ENCODE data around the gene ANKS1B. TPM values are rescaled to one million over a fixed set of nuclear protein-coding genes. Genes with fewer than 3 reads are reported as not detected.

ANKS1B gene
- total RNA-seq, 1 donor from 2014 or later, result 2.4 TPM

DNA sequence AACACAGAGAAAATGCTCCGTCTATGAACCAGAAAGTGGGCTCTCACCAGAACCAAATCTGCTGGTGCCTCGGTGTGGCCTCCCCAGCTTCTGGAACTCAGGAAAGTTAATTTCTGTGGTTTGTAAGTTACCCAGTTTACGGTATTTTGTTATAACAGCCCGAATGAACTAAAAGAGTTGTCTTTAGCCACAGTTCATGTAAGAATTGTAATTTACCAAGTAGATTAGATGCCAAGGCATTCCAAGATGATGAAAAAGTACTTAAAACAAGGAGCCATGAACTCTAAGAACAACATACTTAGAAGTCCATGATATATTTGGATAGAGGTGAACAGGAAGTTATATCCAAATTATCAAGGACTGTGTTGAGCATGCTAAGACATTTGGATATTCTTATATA lies 597.1 kb downstream of the ANKS1B start:
- Histone ChIP-seq H4K20me1 (ENCODE audit: insufficient read depth, low read length) (no peaks in the 10 kb centered on the region), H3K9ac (ENCODE audit: low read length) (no peak overlapping the region), H2AFZ (ENCODE audit: low read depth, low read length) (no peak overlapping the region), H3K27me3 (ENCODE audit: insufficient read depth, low read length) (no peaks in the 10 kb centered on the region), H3K9me3 (ENCODE audit: insufficient read depth, low read depth, low read length) (no peaks in the 10 kb centered on the region), H3K4me1 (ENCODE audit: insufficient read depth, low read length) (no peaks in the 10 kb centered on the region), H3K4me3 (ENCODE audit: insufficient read depth, low read depth, low read length) (no peak overlapping the region), H3K4me2 (ENCODE audit: low read length) (no peak overlapping the region), H3K79me2 (ENCODE audit: insufficient read depth, low read length) (no peaks in the 10 kb centered on the region), H3K27ac (ENCODE audit: low read depth, low read length) (no peak overlapping the region), H3K36me3 (ENCODE audit: insufficient read depth, low read length) (no peaks in the 10 kb centered on the region)
- H3K27me3 Mint-ChIP-seq (ENCODE audit: low read depth, unreplicated experiment), result peaks cover 4% of the 10 kb centered on the region
- no peak overlapping the region for H3K27ac Mint-ChIP-seq (ENCODE audit: unreplicated experiment)
- DNase-seq (ENCODE audit: low read depth) (peak; percentile 26), FAIRE-seq (no peak)
- H3K4me1 Mint-ChIP-seq (ENCODE audit: low read depth, unreplicated experiment), result no peaks in the 10 kb centered on the region
- H3K4me3 Mint-ChIP-seq (ENCODE audit: unreplicated experiment), result no peak overlapping the region
- peaks cover 2% of the 10 kb centered on the region for H3K9me3 Mint-ChIP-seq (ENCODE audit: unreplicated experiment)
- no peaks in the 10 kb centered on the region for H3K36me3 Mint-ChIP-seq (ENCODE audit: low read depth, unreplicated experiment)
- TF ChIP-seq EZH2 (IDR thresholded peaks at IDR 0.05; ENCODE audit: insufficient read depth, low read length) (no peak), CTCF (IDR thresholded peaks at IDR 0.05; ENCODE audit: insufficient read depth, low read depth, low read length) (no peak)

GRCh38 chr12:99386907-99387306 lies 597.8 kb downstream of the ANKS1B start:
- no peaks in the 10 kb centered on the region for H4K20me1 ChIP-seq (ENCODE audit: insufficient read depth, low read length)
- DNase-seq (ENCODE audit: low read depth), result peak; percentile 29
- H3K4me2 ChIP-seq (ENCODE audit: low read length), result no peak overlapping the region
- no peaks in the 10 kb centered on the region for H3K4me1 ChIP-seq (ENCODE audit: insufficient read depth, low read length)
- no peak overlapping the region for H3K9ac ChIP-seq (ENCODE audit: low read length)
- H3K4me3 ChIP-seq (ENCODE audit: insufficient read depth, low read depth, low read length), result no peak overlapping the region
- Mint-ChIP-seq H3K27ac (ENCODE audit: unreplicated experiment) (no peak overlapping the region), H3K27me3 (ENCODE audit: low read depth, unreplicated experiment) (peaks cover 4% of the 10 kb centered on the region), H3K4me3 (ENCODE audit: unreplicated experiment) (no peak overlapping the region), H3K4me1 (ENCODE audit: low read depth, unreplicated experiment) (no peaks in the 10 kb centered on the region), H3K9me3 (ENCODE audit: unreplicated experiment) (peaks cover 2% of the 10 kb centered on the region), H3K36me3 (ENCODE audit: low read depth, unreplicated experiment) (no peaks in the 10 kb centered on the region)
- no peaks in the 10 kb centered on the region for H3K27me3 ChIP-seq (ENCODE audit: insufficient read depth, low read length)
- H2AFZ ChIP-seq (ENCODE audit: low read depth, low read length), result no peak overlapping the region
- peak; percentile 37 for FAIRE-seq
- peak; percentile 42 for TF ChIP-seq CTCF (IDR thresholded peaks at IDR 0.05; ENCODE audit: insufficient read depth, low read depth, low read length)
- no peak for TF ChIP-seq EZH2 (IDR thresholded peaks at IDR 0.05; ENCODE audit: insufficient read depth, low read length)
- no peaks in the 10 kb centered on the region for H3K79me2 ChIP-seq (ENCODE audit: insufficient read depth, low read length)
- no peaks in the 10 kb centered on the region for H3K9me3 ChIP-seq (ENCODE audit: insufficient read depth, low read depth, low read length)
- H3K27ac ChIP-seq (ENCODE audit: low read depth, low read length), result no peak overlapping the region
- no peaks in the 10 kb centered on the region for H3K36me3 ChIP-seq (ENCODE audit: insufficient read depth, low read length)

DNA sequence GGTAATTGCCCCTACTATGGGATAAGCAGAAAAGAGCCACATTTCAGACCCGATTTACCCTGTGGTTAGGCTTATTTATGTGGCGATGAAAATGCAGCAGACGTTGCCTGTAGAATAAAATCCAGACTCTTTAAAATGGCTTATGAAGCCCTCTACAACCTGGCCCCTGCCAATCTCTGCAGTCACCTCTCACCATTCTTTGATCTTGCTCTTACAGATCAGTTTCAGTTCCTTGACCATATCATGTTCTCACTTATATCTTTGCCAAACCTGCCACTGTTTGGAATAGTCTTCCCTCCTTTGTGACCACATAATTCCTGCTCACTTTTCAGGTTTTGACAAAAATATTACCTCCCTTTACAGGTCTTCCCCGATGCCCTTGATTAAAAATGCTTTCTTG lies 601.5 kb downstream of the ANKS1B start:
- no peak overlapping the region for H3K27ac Mint-ChIP-seq (ENCODE audit: unreplicated experiment)
- H3K36me3 Mint-ChIP-seq (ENCODE audit: low read depth, unreplicated experiment), result no peaks in the 10 kb centered on the region
- no peak overlapping the region for H3K27ac ChIP-seq (ENCODE audit: low read depth, low read length)
- no peak overlapping the region for H3K4me2 ChIP-seq (ENCODE audit: low read length)
- no peaks in the 10 kb centered on the region for H3K9me3 ChIP-seq (ENCODE audit: insufficient read depth, low read depth, low read length)
- no peak overlapping the region for H3K4me3 ChIP-seq (ENCODE audit: insufficient read depth, low read depth, low read length)
- DNase-seq (ENCODE audit: low read depth), result no peak
- H3K4me3 Mint-ChIP-seq (ENCODE audit: unreplicated experiment), result no peak overlapping the region
- H3K4me1 ChIP-seq (ENCODE audit: insufficient read depth, low read length), result no peaks in the 10 kb centered on the region
- peaks cover 2% of the 10 kb centered on the region for H3K27me3 Mint-ChIP-seq (ENCODE audit: low read depth, unreplicated experiment)
- TF ChIP-seq CTCF (IDR thresholded peaks at IDR 0.05; ENCODE audit: insufficient read depth, low read depth, low read length) (no peak), EZH2 (IDR thresholded peaks at IDR 0.05; ENCODE audit: insufficient read depth, low read length) (no peak)
- H3K79me2 ChIP-seq (ENCODE audit: insufficient read depth, low read length), result no peaks in the 10 kb centered on the region
- no peaks in the 10 kb centered on the region for H3K36me3 ChIP-seq (ENCODE audit: insufficient read depth, low read length)
- H3K4me1 Mint-ChIP-seq (ENCODE audit: low read depth, unreplicated experiment), result no peaks in the 10 kb centered on the region
- H3K9me3 Mint-ChIP-seq (ENCODE audit: unreplicated experiment), result peaks cover 2% of the 10 kb centered on the region
- FAIRE-seq, result no peak
- no peaks in the 10 kb centered on the region for H3K27me3 ChIP-seq (ENCODE audit: insufficient read depth, low read length)
- H2AFZ ChIP-seq (ENCODE audit: low read depth, low read length), result no peak overlapping the region
- no peaks in the 10 kb centered on the region for H4K20me1 ChIP-seq (ENCODE audit: insufficient read depth, low read length)
- H3K9ac ChIP-seq (ENCODE audit: low read length), result no peak overlapping the region
